Left forelimb (tissue), 1 donor: Measurements from ENCODE around the gene PLEKHM1.

ENCODE experiments used
- DNase-seq: peaks from one replicate; pipeline ENCODE4 v3.0.0-alpha.2; 2018; ENCODE audit warnings: low spot score

PLEKHM1 gene

GRCh38 chr17:45398800-45399199 lies 91.7 kb downstream of the PLEKHM1 start:
- DNase-seq: no peak

GRCh38 chr17:45397796-45398195 lies 92.7 kb downstream of the PLEKHM1 start:
- no peak for DNase-seq

- DNase-seq: no peak
These were observed 93.9 kb downstream of the PLEKHM1 start for GRCh38 chr17:45396496-45397205.

- no peak for DNase-seq
These were observed 94.7 kb downstream of the PLEKHM1 start for GRCh38 chr17:45395569-45396415.

- peak; percentile 87 for DNase-seq
These were observed 95.5 kb downstream of the PLEKHM1 start for GRCh38 chr17:45394913-45395568.

- DNase-seq: no peak
These were observed 96.0 kb downstream of the PLEKHM1 start for GRCh38 chr17:45394564-45394912.

- DNase-seq: no peak
These were observed 96.4 kb downstream of the PLEKHM1 start for GRCh38 chr17:45394091-45394490.

- DNase-seq: no peak
These were observed 97.1 kb downstream of the PLEKHM1 start for GRCh38 chr17:45393411-45393810.

GRCh38 chr17:45391918-45392317 lies 98.6 kb downstream of the PLEKHM1 start:
- no peak for DNase-seq

- no peak for DNase-seq
These were observed 99.2 kb downstream of the PLEKHM1 start for GRCh38 chr17:45391291-45391690.

GRCh38 chr17:45389354-45389753 lies 101.2 kb downstream of the PLEKHM1 start:
- no peak for DNase-seq

GRCh38 chr17:45388604-45389325 lies 101.8 kb downstream of the PLEKHM1 start:
- DNase-seq: no peak

GRCh38 chr17:45387739-45388138 lies 102.8 kb downstream of the PLEKHM1 start:
- no peak for DNase-seq

GRCh38 chr17:45386178-45386577 lies 104.3 kb downstream of the PLEKHM1 start:
- DNase-seq: no peak
